ENCODE results near the gene ZNF266.

Gene ZNF266
- 226 to 306 reads per million in 2 donors for total RNA-seq

- peak; percentile 61 for DNase-seq
Observed at GRCh38 chr19:9435279-9436268, at the start of gene ZNF266. ZNF266 (minus strand) TSS chr19:9435573; CDS start chr19:9420089, 15,484 bp downstream.

- DNase-seq, result no peak
Observed at GRCh38 chr19:9485140-9485539, 49.8 kb upstream of the ZNF266 start.

GRCh38 chr19:9474975-9475374, 39.6 kb upstream of the ZNF266 start:
- no peak for DNase-seq

- DNase-seq, result no peak
Observed at GRCh38 chr19:9467161-9467560, 31.8 kb upstream of the ZNF266 start.

- DNase-seq, result no peak
Observed at GRCh38 chr19:9461938-9462337, 26.6 kb upstream of the ZNF266 start.

GRCh38 chr19:9456018-9456689, 20.8 kb upstream of the ZNF266 start:
- DNase-seq, result no peak

- no peak for DNase-seq
Observed at GRCh38 chr19:9453953-9454352, 18.6 kb upstream of the ZNF266 start.

- DNase-seq, result no peak
Observed at GRCh38 chr19:9445037-9445436, 9.7 kb upstream of the ZNF266 start.

GRCh38 chr19:9436358-9436757, 985 bp upstream of the ZNF266 start:
- no peak for DNase-seq

GRCh38 chr19:9431475-9431874, 3.9 kb downstream of the ZNF266 start:
- DNase-seq, result no peak

- no peak for DNase-seq
Observed at GRCh38 chr19:9430444-9430843, 4.9 kb downstream of the ZNF266 start.

GRCh38 chr19:9427941-9428340, 7.4 kb downstream of the ZNF266 start:
- no peak for DNase-seq

- DNase-seq, result no peak
Observed at GRCh38 chr19:9413240-9413954, 22.0 kb downstream of the ZNF266 start.

GRCh38 chr19:9407827-9408226, 27.5 kb downstream of the ZNF266 start:
- DNase-seq, result no peak

GRCh38 chr19:9406798-9407352, 28.5 kb downstream of the ZNF266 start:
- no peak for DNase-seq

GRCh38 chr19:9381361-9381785, 54.0 kb downstream of the ZNF266 start:
- DNase-seq, result no peak

GRCh38 chr19:9370738-9371619, 64.4 kb downstream of the ZNF266 start:
- no peak for DNase-seq

GRCh38 chr19:9362905-9363304, 72.5 kb downstream of the ZNF266 start, which contains the start of gene ZNF177:
ZNF177 (plus strand) TSS chr19:9363013; CDS start chr19:9378312, 15,299 bp downstream.
- no peak for DNase-seq

Measured in activated gamma-delta T cell (primary cell).